GM21515 (cell line): ENCODE results near the gene MRPL34.
A peak's percentile ranks its signal among the peaks of the same experiment; 100 is the strongest.

Experiments
- ATAC-seq: cut with Tn5 transposase; IDR thresholded peaks from one replicate; pipeline ENCODE4 v1.9.1; 2021; ENCODE audit not compliant: unreplicated experiment

Gene MRPL34

DNA sequence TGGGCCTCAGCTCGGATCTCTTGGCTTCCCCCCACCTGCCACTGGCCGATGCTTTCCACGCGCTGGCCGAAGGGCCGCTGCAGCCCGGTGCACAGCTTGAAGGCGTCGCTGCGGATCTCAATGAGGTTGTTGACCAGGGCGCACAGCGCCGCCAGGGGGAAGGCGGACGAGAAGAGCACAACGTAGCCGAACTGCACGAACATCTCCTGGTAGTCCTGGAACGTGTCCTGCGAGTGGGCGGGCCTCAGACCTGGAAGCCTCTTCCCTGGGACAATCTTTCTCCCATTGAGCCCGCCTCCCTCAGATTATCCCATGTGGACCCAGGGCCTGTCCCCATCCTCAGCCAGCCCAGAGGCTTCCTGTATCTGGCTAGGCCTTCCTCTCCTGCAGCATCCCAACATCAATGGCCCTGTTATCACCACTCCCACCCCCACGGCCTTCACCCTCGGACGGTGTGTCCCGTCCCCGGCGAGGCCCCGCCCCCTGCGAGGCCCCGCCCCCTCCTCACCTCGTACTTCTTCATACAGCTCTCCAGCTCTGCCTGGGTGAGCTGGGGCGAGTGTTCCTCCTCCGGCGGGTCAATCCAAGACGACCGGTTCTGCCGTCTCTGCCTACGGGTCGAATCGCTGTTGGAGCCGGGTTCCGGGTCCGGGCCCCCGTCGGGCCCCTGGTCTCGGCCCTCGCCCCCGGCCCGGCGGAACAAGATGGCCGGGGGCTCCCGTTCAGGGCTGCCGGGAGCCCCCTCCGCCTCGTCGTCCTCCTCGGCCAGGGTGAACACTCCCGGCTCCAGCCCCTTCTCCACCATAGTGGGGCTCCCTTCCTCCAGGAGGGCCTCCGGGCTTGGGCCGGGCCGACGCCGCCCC, 22.2 kb downstream of the MRPL34 start:
- ATAC-seq = no peak

DNA sequence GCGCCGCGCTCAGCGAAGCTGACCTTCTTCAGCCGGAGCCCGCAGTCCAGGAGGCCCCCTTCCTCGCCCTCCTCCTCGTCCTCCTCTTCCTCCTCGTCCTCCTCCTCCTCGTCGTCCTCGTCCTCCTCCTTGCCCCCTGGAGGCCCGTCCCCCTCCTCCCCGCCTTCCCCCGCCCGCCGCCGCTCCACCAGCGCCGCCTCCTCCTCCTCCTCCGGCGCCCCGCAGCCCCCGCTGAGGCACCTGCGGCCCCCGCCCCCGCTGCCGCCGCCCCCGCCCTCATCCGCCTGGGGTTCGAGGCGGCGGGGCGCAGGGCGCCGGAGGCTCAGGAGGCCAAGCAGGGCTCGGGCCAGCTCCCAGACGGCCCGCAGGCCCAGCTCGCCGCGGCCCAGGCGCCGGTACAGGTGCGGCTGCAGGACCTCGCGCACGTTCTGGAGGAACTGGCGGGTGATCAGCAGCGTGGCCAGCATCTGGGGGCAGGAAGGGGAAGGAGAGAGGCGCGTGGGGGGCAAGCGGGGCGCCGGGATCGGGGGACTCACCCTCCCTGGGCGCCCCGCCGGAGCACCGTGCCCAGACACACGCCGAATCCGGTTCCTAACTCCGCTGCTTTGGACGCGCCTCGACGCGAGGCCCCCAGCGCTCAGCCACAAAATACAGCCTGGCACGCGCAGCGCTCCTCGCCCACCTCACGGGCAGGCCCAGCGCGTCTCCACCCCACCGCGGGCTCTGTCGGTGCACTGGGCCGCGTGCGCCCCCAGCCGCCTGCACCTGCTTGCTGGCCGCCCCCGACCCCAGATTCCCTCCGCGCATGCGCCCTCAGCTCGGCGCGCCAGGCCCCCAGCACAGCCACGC, 23.1 kb downstream of the MRPL34 start:
- ATAC-seq = no peak

DNA sequence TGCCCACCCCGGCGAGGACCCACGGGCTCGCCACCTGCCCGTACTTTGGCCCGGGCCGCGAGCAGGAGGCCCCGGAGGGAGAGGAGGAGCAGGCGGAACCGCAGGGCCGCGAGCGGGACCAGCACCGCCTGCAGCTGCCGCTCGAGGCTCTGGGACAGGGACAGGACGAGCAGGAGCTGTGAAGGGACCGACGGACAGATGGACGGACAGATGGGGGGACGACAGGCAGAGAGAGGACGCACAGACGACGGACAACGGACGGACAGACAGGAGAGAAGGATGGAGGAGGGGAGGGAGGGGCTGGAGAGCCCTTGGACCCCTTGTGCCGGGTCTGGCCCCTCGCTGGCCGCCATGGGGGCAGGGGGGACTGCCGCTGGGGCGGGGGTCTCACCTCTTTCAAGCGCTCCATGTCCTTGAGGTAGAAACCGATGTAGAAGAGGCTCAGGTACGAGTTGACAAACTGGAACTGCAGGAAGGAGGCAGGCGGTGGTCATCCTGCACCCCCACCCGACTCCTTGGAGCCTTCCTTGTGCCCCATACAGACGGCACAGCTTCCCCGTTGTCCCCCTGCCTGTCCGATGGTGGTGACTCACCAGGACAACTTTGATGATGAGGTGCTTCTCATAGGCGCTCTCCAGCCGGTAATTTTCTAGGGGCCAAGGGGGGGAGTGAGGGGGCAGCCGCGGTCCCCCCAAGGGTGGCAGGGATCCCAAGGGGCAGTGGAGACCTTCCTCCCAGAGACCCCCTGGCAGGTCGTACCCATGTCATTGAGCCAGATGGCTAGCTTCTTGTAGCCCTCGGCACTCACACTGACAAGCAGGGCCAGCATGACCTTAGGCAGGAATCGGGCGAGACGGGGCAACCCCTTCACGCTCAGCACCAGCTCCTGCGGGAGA, 23.9 kb downstream of the MRPL34 start:
- no peak for ATAC-seq

DNA sequence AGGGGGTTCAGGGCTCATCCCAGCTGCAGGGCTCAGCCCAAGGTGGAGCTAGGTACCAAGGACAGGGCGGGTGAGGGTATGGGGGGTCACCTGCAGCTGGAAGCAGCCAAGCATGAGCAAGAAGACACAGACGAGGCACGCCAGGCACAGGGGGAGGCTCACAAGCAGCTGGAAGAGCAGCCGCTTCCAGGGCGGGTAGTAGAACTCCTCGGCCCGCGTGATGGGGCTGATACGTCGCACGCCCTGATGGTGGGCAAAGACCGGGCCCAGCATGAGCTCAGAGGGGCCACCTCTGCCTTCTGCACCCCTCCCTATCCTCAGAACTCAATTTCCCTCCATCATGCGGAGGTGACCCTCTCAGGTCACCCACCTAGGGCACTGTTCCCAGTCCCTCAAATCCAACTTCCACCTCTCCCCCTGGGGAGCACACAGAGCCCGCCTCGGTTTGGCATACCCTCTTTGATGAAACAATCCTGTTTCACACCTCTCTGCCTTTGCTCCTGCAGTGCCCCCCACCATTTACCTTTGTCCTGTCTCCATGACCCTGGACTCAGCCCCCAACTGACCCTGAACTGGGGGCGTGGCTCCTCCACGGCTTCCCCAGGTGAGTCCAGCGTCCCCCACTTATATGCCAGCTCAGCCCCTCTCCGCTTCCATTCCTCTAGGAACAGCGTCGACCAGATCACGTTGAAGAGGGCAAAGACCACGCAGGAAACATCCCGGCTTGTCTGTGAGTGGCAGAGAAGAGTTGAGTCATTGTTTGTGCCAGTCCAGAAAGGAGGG, 24.8 kb downstream of the MRPL34 start:
- ATAC-seq = no peak

DNA sequence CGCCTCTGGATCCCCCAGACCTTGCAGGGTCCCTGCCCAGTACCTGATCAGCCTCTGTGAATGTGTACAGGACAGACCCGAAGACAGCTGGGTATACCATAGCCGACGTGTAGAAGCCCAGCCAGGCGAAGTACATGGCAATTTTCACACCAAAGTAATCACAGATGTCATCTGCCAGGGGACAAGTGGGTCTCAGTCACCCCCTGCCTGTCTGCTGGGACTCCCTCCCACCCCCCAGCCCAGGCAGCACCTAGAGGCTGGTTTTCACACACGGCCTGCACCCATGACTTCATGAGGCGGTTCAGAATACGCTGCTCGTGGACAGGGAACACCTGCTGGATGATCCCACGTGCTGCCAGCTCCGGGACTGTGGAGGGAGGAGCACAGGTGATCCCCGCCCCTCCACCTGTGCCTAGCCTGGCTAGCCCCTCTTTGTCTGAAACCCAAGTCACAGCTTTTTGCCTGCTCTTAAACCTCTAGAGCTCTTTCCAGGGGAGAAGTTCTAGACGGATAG, 25.4 kb downstream of the MRPL34 start:
- no peak for ATAC-seq

DNA sequence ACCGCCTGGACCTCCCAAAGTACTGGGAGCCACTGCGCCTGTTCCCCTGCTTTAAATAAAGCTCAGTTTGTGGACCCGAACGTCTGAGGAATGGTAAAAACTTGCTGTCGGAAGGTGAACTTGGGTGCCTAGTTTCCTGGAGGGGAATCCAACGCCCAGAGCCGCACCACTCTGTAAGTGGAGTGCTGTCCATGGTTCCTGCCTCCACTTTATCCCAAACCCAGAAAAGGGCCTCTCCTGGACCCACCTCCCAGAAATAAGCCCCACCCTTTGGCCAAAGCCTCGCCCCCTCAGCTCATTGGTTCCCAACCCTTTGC, 26.6 kb downstream of the MRPL34 start:
- no peak for ATAC-seq

DNA sequence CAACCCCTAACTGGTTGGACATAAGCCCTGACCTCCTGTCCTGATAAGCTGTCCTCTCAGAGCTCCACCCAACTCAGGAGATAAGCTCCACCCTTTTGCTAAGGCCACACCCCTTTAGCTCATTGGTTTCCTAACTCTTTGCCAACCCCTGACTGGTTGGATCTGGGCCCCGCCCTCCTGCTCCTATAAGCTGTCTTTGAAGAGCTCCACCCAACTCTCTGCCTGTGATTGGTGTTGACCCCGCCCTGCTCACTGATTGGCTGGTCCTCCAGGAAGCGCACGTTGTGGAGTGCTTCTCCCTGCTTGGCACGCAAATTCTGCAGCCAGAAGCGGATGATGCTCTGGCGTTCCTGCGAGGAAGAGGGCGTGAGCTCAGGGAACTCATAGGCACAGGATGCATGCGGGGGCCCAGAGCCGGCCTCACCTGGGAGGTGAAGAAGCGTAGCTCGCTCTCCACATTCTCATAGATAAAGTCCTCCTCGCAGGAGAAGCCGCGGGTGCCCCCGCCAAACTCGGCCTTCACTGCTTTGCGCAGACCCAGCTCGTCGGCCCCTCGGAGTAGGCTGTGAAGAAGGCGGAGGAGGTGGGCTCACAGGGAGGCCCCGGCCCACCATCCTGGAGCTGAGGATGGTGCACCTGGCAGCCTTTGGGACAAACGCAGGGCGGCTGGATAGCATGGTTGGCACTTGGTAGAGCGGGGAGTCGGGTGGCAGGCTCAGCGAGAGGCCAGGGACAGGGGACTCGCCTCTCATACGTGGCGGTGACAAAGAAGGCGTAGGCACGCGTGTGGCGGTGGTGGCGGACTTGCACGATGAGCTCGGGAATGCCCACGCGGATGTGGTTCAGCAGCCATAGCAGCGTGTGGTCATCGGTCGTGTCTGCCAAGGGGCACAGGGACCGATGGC, 27.3 kb downstream of the MRPL34 start:
- no peak for ATAC-seq

DNA sequence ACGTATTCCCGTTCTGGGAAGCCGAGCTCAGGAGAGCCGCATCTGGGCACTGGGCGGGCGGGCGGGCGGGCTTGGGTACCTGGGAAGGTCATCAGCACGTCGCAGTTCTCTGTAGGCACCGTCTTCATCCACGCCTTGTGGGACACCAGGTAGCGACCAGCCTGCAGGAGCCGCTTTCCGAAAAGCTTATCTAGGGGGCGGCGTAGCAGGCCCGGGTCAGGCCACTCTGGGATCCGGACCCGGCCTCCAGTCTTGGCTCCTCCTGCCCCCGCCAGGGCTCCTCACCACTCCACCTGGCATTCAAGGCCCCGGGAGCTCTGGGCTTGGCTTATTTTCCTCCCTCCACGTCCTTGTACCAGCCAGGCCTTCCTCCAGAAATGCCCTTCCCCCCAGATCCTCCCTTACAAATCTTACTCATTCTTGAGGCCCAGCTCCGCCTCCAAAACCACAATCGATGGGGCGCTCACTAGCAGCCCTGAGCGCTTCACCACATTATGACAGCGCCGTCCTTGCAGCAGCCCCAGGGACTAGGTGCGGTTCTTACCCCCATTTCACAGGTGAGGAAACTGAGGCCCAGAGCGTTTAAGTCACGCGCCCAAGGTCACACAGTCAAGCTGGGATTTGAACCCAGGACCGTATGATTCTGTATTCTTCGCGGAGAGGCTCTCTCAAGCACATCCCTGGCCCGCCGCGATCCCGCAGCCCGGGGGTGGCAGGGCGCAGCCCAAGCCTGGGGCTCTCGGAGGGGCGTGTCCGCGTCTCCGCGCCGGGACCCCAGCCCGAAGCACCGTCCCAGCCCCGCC, 28.1 kb downstream of the MRPL34 start:
- ATAC-seq = no peak

DNA sequence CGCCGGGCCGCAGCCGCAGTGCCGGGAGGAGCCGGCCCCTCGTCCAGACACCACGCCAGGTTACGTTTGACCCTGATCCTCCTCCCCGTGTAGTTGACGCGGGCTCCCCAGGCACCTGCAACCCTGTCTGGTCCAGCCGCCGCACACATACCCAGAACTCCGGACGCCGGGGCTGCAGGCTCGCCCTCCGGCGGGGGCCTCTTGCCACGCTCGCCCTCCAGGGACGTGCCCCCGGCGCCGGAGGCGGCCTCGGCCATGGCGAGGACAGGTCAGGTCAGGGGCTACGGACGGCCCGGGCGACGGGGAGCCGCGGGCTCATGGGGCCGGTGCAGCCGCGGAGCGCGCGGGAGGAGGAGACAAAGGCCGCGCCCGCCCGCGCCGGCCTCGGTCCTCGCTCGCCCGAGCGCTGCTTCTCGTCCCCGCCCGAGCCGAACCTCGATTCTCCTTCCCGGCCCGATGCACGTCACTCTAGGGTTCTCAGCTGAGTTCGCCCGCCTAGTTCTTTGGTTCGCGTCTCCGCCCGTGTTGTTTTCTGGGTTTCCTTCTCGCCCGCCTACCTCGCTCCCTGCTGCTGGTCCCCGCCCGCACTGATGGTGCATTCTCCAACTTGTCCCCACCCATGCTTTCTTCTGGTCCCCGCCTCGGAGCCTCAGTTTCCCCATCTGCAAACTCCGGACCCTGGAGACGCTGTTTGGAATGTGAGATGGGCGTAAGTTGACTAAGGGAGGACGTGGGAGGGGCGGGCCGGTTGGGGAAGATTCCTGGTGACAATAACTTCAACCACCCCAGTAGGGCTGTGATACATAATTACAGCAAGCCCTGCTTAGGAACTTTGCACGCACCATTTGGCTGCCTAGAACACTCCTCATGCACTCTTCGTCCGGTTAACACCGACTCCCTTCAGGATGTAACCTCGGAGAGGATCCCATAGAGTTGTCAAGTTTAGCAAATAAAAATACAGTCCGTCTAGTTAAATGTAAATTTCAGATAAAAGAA, 29.0 kb downstream of the MRPL34 start, which contains the start of gene ANO8:
ANO8 (minus strand) TSS at position 442 of the 996 bp plus-strand sequence; CDS start at position 257, 185 bp downstream.
- peak; percentile 39 for ATAC-seq

DNA sequence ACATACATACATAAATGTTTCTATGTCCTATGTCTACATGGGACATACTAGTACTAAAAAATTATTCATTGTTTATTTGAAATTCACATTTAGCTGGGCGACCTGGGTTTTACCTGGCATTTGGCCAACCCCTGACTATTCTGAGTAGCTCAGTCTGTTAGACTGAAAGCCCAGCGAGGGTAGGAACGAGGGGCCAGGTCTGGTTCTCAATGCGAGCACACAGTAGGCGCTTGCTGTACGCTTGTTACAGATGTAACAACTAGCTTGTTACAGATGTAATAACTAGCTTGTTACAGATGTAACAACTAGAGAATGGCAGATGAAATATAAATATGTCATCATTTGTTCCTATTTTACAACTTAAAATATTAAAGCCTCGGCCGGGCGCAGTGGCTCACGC, 29.9 kb downstream of the MRPL34 start:
- no peak for ATAC-seq

DNA sequence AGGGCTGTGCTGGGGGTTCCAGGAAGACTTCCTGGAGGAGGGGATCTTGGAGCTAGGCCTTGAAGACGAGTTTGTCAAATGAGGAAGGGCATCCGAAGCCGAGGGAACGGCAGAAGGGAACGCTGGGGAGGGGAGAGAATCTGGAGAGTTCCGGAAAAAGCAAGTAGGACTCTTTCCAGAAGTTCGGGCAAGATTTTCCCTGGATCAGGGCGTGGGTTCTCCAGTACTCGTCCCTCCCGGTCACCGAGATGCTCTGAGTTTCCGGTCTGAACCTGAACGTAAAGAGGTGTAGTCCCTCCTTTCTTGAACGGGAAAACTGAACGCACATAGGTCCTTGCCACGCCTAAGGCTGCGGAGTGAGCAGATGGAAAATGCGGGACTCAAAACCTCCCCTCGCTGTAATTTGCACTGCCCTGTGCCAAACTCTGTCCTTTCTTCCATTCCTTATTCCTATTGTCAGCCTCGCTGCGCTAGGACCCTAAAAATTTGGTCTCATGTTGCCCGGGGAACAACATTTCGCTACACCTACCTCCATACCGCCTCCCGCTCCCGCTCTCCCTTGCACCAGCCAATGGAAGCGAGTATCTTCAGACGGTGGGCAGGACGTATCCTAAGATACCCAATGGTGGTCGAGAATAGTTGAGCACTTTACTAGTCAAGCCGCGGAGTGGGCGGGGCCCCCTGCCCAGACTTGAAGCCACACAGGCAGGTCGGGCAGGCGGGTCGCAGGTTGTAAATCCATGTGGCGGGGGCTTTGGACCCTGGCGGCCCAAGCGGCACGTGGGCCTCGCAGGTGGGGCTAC, 31.4 kb downstream of the MRPL34 start, which contains the start of gene GTPBP3:
GTPBP3 (plus strand) TSS at position 682 of the 803 bp plus-strand sequence; CDS start at position 741, 59 bp downstream.
- ATAC-seq = peak; percentile 74

DNA sequence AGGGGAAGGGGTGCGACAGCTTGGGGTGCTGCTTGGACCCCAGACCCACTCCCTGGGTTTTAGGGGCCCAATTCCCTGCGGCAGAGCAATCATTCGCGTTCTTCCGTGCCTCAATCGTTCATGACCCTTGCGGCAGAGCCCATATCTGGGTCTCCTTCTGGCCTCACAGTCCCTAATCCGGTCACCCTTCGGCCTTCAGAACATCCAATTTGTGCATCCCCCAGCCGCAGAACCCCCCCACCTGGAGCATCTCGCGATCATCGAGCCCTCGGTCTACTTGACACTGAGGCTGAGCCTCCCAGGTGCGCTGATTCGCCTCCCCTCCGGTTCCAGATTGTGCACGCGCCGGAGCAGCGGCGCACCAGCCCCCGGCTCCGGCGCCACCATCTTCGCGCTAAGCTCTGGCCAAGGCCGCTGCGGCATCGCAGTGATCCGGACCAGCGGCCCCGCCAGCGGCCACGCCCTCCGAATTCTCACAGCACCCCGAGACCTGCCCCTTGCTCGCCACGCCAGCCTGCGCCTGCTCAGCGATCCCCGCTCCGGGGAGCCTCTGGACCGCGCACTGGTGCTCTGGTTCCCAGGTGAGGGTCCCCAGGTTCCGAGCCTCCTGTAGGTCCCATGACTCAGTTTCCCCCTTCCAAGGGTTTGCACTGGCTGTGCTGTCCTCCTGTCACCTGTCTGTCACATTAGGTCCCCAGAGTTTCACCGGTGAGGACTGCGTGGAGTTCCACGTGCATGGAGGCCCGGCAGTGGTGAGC, 32.2 kb downstream of the MRPL34 start:
- peak; percentile 2 for ATAC-seq

DNA sequence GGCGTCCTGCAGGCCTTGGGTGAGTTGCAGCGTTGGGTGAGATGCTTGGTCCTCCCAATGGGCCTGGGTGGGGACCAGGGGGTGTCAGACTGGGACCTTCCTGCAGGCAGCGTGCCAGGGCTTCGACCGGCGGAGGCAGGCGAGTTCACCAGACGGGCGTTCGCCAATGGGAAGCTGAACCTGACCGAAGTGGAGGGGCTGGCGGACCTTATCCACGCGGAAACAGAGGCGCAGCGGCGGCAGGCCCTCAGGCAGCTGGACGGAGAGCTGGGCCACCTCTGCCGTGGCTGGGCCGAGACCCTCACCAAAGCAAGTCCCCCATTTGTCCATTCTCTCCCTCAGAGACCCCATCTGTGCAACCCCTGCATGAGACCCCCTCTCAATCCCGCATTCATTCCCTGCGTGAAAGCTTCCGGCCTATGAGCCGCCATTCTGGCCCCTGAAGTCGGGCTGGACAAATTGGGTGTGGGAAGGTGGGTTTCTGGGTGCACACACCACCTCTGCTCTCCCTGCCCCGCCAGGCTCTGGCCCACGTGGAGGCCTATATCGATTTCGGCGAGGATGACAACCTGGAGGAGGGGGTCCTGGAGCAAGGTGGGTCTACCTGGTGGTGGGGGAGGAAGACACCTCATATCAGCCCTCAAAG, 32.9 kb downstream of the MRPL34 start:
- ATAC-seq = no peak

DNA sequence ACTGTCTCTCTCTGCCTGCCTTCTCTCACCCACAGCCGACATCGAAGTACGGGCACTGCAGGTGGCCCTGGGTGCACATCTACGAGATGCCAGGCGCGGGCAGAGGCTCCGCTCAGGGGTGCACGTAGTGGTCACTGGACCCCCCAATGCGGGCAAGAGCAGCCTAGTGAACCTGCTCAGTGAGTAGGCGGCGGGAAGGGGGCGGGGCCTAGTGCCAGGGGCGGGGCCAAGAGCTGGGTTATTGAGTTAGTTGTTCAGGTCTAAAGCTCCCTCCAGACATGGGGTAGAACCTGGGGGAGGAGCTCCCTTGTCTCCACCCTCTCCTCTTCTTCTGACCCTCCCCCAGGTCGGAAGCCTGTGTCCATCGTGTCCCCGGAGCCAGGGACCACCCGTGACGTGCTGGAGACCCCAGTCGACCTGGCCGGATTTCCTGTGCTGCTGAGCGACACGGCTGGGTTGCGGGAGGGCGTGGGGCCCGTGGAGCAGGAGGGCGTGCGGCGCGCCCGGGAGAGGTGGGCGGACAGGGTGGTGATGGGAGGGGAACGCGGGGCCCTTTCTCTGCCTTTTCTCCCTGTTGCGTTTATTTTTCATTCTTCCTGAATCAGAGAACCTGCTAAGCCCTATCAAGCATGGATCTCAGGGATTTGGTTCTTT, 33.5 kb downstream of the MRPL34 start:
- ATAC-seq = no peak
